Stimulated activated CD8-positive, alpha-beta memory T cell treated with anti-CD3 and anti-CD28 coated beads, Interleukin-4, amount 100 ng/mL, for 24 hours (primary cell): ENCODE measurements around the gene ADGRL1.
"Not testable (repeated sequence)": the region's sequence is repeated elsewhere in the genome, so short reads cannot be mapped to it uniquely, and the experiment has no call there.

Experiments
- DNase-seq: peaks from one replicate; pipeline ENCODE4 v3.0.0-alpha.2; 2020; ENCODE audit warnings: low read depth

The ADGRL1 gene

GRCh38 chr19:14189415-14189814 lies 16.6 kb downstream of the ADGRL1 start:
- DNase-seq = no peak

GRCh38 chr19:14188086-14188485 lies 17.9 kb downstream of the ADGRL1 start:
- not testable (repeated sequence) for DNase-seq

- no peak for DNase-seq
Measured at GRCh38 chr19:14187561-14187960, 18.4 kb downstream of the ADGRL1 start.

DNA sequence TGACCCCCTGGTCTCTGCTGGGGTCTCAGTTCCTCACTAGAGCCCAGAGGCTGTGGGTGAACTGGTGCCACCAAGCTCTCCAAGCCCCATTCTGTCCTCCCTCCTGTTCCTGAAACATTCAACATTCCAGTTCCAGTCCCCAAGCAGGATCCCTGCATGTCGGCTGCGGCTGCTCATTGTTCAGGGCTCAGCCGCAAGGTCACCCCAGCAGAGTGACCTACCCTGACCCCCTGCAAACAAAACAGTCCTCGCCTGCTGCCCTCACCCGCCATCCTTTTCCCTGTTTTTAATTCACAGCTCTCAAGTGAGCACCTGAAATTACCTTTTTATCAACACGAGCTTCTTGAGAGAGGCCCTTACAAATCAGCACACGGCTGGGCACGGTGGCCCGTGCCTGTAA lies 19.3 kb downstream of the ADGRL1 start:
- not testable (repeated sequence) for DNase-seq

DNA sequence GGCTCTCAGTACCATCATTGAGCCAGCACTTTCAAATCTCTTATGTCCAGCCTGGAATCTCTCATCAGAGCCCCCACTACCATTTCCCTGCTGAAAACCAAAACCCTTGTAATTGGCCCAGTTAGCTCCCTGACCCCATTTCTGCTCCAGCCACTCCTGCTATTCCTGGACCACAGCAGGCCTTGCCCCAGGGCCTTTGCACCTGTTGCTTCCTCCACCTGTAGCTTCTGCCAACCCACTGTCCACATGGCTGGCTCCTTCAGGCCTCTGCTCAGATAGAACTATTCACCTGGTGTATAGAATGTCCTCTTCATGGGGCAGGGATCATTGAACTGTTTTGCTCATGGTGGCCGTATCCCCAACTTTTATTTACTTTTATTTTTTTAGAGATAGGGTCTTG lies 20.3 kb downstream of the ADGRL1 start:
- not testable (repeated sequence) for DNase-seq

DNA sequence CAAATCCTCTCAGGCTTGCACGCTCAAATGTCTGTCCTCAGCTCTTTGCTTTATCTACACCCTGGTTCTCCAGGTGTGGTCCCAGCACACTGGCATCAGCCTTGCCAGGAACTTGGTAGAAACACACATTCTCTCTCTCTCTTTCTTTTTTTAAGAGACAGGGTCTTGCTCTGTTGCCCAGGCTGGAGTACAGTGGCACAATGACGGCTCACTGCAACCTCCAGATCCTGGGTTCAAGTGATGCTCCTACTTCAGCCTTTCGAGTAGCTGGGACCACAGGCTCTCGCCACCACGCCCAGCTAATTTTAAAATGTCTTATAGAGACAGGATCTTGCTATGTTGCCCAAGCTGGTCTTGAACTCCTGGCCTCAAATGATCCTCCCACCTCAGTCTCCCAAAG lies 20.8 kb downstream of the ADGRL1 start:
- no peak for DNase-seq

- no peak for DNase-seq
Measured at GRCh38 chr19:14183741-14184350, 22.1 kb downstream of the ADGRL1 start.

GRCh38 chr19:14182476-14182875 lies 23.5 kb downstream of the ADGRL1 start:
- DNase-seq = no peak

- no peak for DNase-seq
Measured at GRCh38 chr19:14181906-14182305, 24.1 kb downstream of the ADGRL1 start.

DNA sequence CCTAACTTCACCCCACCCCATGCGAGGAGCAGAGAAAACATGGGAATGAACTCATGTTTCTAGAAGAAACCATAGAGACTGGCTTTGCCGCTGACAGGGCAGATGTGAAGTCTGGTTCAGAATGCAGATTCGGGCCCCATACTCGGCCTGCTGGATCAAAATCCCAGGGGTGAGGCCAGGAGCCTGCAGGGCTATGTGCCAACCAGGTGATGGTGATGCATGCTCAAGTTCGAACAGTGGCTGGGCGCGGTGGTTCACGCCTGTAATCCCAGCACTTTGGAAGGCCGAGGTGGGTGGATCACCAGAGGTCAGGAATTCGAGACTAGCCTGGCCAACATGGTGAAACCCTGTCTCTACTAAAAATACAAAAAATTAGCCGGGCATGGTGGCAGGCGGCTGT lies 24.8 kb downstream of the ADGRL1 start:
- not testable (repeated sequence) for DNase-seq

GRCh38 chr19:14177496-14178074 lies 28.4 kb downstream of the ADGRL1 start:
- no peak for DNase-seq

GRCh38 chr19:14175351-14175792 lies 30.6 kb downstream of the ADGRL1 start:
- no peak for DNase-seq

DNA sequence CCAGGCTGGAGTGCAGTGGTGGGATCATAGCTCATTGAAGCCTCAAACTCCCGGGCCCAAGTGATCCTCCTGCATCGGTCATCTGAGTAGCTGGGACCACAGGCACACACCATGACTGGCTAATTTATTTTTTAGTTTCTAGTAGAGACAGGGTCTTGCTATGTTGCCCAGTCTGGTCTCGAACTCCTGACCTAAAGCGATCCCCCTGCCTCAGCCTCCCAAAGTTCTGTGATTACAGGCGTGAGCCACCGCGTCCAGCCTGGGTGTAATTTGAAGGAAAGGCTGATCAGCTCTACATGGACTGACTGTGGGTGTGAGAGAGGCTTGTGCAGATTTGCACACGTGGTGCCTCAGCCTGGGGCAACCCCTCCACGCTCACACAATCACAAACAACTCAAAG lies 31.1 kb downstream of the ADGRL1 start:
- DNase-seq = no peak

- DNase-seq = no peak
Measured at GRCh38 chr19:14168993-14169392, 37.0 kb downstream of the ADGRL1 start.

GRCh38 chr19:14168259-14168972 lies 37.6 kb downstream of the ADGRL1 start:
- DNase-seq = no peak

DNA sequence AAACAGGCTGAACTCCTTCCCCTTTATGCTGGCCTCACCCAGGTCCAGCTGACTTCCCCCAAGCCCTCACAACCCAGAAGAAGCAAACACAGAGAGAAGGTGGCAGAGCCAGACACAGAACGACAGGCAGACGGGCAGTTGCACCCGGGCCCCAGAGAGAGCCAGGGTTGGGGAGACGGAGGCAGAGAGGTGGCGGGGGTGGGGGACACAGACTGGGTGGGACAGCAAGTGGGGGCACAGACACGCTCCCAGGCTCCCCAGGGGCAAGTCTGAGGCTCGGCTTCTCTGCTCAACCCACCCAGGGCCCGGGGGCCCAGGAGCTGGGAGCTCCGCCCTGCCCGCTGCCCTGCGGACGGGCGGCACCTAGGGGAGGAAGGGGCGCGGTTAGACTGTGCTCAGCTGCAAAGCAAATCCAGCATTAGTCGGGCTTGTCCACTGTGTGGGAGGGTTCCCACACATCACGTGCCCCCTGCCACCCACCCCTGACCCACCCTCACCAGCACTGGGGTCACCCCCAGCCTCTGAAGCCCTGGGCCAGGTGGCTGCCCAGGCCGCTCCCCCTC lies 38.3 kb downstream of the ADGRL1 start:
- DNase-seq = no peak

DNA sequence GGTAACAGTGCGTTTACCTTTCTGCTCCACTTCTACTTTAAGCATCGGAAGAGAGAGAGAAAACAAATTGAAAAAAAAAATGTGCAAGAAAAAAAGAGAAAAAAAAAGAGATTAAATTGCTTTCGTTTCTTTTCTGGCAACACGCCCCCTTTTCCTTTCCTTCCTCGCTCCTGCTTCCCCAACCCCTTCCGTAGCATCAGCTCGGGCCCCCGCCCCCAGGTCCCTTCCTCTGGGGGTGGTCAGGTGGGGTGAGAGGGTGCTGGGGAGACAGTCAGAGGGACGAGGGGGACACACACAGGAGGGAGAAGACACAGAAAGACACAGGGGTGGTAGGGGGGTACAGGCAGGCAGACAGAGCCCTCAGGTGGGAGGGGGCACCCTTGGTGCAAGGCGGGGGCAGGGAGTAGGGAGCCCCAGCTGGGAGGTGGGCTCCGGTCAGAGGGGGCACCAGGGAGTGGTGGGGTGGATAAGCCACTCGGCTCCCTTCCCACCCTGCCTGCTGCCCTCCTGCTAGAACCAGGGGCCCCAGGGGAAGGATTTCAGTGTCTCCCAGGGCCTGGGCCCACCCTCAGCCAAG lies 38.9 kb downstream of the ADGRL1 start:
- DNase-seq = no peak

- no peak for DNase-seq
Measured at GRCh38 chr19:14165990-14166830, 39.8 kb downstream of the ADGRL1 start.

- no peak for DNase-seq
Measured at GRCh38 chr19:14164724-14165493, 41.1 kb downstream of the ADGRL1 start.

DNA sequence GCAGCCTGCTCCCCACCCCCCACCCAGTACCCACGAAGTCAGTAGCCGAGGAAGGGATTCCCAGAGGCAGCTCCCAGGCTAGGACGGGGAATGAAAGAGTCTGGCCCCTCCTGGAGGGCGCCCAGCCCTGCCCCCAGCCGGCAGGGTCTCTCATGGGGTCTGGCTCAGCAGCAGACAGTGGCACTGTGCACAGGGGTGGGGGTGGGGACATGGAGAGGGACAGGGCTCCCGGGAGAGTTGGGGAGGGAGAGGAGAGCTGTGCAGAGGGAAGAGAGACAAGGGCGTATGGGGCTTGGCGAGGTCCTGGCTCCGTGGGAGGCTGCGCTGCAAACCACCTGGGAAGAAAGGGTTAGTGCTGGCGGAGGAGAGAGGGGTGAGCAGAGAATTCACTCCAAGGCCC lies 41.9 kb downstream of the ADGRL1 start:
- DNase-seq = no peak

- no peak for DNase-seq
Measured at GRCh38 chr19:14162871-14163297, 43.1 kb downstream of the ADGRL1 start.
